GM06990 (cell line): ENCODE results near the gene SEMA3B.

ENCODE experiments used
- DNase-seq: peaks from one replicate; pipeline ENCODE4 v3.0.0-alpha.2; 2011; ENCODE audit not compliant: insufficient read length; ENCODE audit errors: extremely low read depth
- H3K27me3 ChIP-seq: replicated peaks from 2 replicates; pipeline ENCODE4 v1.6.0; 2011; ENCODE audit warnings: low read length; ENCODE audit not compliant: control insufficient read depth, insufficient read depth
- H3K36me3 ChIP-seq: 2 replicates; pipeline ENCODE4 v1.5.1; 2011; ENCODE audit warnings: low read length; ENCODE audit not compliant: control insufficient read depth, insufficient read depth
- H3K4me3 ChIP-seq: replicated peaks from 2 replicates; pipeline ENCODE4 v1.5.1; 2011; ENCODE audit warnings: low read depth, mild to moderate bottlenecking, control low read depth, low read length
- CTCF ChIP-seq: IDR thresholded peaks from 2 replicates; pipeline ENCODE4 v1.5.1; 2011; ENCODE audit warnings: low read length, control low read depth, mild to moderate bottlenecking, inconsistent platforms; ENCODE audit not compliant: insufficient read depth, poor library complexity, severe bottlenecking

The SEMA3B gene

GRCh38 chr3:50272911-50273688, 4.2 kb downstream of the SEMA3B start:
- Histone ChIP-seq H3K27me3 (no peaks in the 10 kb centered on the region; the same call in 1 of the 2 replicates), H3K4me3 (no peak overlapping the region; the same call in 1 of the 2 replicates), H3K36me3 (no peaks in the 10 kb centered on the region)
- peak; percentile 89 for DNase-seq
- TF ChIP-seq CTCF: peak; percentile 97

- Histone ChIP-seq H3K36me3 (no peaks in the 10 kb centered on the region), H3K4me3 (no peak overlapping the region), H3K27me3 (no peaks in the 10 kb centered on the region; the same call in 1 of the 2 replicates)
- TF ChIP-seq CTCF: no peak
- no peak for DNase-seq
These were observed 4.7 kb downstream of the SEMA3B start for GRCh38 chr3:50273689-50274065.

GRCh38 chr3:50274371-50275104, 5.6 kb downstream of the SEMA3B start:
- H3K4me3 ChIP-seq: no peak overlapping the region
- TF ChIP-seq CTCF: peak; percentile 86
- no peaks in the 10 kb centered on the region for H3K36me3 ChIP-seq
- DNase-seq: peak; percentile 55
- no peaks in the 10 kb centered on the region; the same call in 1 of the 2 replicates for H3K27me3 ChIP-seq

GRCh38 chr3:50275141-50275995, 6.4 kb downstream of the SEMA3B start:
- TF ChIP-seq CTCF: no peak
- Histone ChIP-seq H3K27me3 (no peaks in the 10 kb centered on the region; the same call in 1 of the 2 replicates), H3K36me3 (no peaks in the 10 kb centered on the region), H3K4me3 (no peak overlapping the region)
- DNase-seq: no peak

- Histone ChIP-seq H3K27me3 (no peaks in the 10 kb centered on the region; the same call in 1 of the 2 replicates), H3K4me3 (no peak overlapping the region), H3K36me3 (no peaks in the 10 kb centered on the region)
- no peak for DNase-seq
- TF ChIP-seq CTCF: no peak
These were observed 7.2 kb downstream of the SEMA3B start for GRCh38 chr3:50275996-50276761.
